HG02588 (cell line): ENCODE data around the gene EMC6.
A peak's percentile ranks its signal among the peaks of the same experiment; 100 is the strongest.

Experiments used
- ATAC-seq: cut with Tn5 transposase; IDR thresholded peaks from one replicate; pipeline ENCODE4 v1.9.1; 2021; ENCODE audit warnings: mild to moderate bottlenecking, moderate library complexity; ENCODE audit not compliant: unreplicated experiment

Gene EMC6

DNA sequence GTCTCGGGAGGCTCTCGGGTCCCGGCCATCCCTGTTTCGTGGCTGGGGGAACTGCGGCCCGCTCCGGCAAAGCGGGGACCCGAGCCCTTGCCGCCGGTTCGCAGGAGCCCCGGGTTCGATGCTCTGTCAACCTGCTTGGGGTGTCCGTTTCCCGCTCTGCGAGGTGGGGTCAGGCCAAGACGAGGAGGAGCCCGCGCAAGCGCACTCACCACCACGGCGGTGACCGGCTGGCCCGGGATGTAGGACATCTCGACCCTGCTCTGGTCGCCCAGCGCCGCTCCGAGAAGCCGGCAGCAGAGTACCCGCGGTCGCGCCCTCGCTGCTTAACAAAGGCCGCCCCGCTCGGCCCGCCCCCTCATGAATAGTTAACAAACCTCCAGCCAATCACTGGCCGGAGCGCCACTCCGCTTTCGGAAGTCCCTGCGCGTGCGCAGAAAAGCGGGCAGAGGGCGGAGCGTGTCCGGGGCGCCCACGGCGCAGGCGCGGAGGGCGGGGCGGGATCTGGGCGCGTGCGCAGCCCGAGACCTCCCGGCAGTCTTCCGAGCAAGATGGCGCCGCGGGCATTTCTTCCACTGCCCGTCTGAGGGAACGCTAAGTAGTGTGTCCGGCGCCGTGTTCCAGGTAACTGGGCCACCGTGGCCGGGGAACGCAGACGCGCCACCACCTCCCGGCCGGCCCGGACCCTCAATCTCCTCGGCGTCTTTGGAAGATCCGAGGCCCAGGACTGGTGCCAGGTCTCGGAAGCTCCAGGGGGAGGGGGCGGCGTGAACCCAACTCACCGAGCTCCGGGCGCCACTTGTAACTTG is at the start of gene EMC6, which contains the start of gene TAX1BP3:
Gene EMC6, plus strand, starts transcription at position 534 of the 806 bp plus-strand sequence. CDS start 335 bp downstream, outside the sequence.
Gene TAX1BP3, minus strand, starts transcription at position 300 of the 806 bp plus-strand sequence. Its CDS starts 52 bp downstream, at position 248.
- ATAC-seq: peak; percentile 90

DNA sequence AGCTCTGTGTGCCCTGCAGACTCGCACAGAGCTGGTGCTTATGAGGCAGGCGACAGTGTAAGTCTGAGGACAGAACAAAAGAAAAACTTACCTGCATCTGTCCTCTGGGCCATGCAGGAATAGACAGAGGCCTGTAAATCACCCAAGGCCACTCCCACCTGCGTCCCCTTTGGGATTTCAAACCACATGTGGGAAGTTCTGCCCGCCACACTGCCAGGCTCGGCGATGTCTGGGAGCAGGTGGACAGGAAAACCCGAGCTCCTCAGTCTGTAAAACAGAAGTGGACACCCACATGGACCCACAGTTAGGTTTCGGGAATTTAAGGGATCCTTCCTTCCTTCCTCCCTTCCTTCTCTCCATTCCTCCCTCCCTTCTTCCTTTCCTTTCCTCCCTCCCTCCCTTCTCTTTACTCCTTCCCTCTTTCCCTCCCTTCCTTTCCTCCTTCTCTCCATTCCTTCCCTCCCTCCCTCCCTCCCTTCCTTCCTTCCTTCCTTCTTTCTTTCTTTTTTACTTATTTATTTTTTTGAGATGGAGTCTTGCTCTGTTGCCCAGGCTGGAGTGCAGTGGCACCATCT is 47.4 kb upstream of the EMC6 start:
- no peak for ATAC-seq

DNA sequence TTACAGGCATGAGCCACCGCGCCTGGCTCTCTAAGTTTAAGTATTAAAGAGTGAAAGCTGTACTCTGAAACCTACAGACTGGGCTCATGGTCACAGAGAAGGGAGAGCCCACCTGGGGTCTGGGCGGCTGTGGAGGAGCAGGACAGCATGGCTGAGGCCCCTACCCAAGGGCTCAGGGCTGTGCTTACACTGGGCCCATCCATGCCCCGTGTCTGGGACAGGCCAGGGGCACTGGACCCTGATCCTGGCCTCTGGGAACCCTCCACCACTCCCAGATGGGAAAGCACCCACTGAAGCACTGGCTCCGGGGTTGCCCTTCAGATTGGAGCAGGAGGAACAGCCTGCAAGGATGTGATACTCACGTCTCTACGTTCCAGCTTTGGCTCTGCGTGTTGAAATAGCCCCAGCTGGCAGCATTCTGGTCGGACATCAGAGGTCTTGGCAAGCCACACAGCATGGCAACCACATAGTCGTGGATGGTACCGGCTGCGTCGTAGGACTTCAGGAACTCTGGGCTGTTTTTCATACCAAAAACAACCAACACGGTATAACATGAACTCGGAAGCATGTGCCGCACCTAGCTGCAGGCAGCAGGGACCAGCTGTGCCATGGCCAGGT is 45.5 kb upstream of the EMC6 start:
- no peak for ATAC-seq

DNA sequence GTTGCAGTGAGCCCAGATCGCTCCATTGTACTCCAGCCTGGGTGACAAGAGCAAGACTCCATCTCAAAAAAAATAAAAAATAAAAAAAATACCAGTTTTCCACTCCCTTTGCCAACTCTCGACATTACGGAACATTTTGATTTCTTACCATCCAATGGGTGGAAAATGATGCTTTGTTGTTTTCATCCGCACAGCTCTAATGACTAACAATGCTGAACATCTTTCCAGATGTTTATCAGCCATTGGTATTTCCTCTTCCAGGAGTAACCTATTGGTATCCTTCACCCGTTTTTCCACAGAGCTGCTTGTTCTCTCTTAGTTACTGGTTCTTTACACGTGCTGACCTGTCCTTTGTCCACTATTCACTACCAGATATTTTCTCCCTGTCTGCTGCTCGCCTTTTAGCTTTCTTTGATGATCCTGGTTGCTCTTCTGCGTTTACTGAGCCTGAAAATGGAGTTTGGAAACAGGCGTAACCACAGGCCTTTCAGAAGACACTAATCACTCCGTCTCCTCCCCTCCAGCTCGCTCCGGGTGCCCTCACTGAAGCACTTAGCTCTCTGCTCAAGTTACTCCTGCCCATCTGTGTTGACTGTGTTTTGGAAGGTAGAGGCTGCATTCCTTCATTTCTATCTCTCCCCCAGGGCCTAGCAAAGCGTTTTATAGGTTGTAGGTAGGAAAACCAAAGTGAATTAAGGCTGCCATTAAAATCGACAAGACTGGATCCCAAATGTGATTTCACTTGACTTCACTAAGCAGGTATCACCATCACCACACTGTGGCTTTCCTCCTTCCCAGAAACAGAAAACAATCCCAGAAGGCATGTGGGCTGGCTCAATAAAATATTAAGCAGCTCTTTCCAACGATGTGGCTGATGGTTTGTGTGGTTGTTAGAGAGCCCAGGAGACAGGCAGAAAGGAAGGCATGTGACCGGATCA is 41.5 kb upstream of the EMC6 start:
- no peak for ATAC-seq

DNA sequence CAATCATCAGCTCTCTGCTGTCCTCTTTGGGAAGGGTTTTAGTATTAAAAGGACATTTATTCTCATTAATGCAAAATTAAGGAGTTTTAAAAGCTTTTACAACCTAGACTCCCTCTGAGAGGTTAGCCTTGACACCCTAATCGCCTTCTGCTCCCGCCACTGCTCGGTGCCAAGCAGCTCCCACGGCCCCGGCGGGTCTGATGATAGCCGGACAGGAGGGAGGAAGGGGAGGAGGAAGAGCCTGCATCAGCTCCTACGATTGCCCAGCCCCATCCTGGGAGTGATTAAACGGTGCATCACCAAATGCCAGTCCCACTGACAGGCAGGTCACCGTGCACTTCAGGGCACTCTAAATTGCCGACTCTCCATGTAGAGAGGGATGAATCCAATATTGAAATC is 40.8 kb upstream of the EMC6 start:
- ATAC-seq: no peak

DNA sequence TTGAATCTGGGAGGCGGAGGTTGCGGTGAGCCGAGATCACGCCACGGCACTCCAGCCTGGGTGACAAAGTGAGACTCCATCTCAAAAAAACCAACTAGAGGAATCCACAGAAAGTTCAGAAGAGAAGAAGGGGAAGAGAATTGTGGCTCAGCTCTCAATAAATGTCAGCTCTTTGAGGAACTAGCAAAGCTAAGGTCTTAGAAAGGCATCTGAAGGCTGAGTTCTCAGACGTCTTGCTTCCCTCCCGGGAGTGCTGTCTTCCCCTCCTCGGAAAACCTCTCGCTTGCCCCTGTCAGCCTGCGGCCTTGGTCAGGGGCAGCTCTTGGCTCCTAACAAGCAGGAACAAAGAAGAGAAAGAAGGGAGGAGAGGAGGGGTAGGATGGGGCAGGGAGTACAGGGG is 37.8 kb upstream of the EMC6 start:
- no peak for ATAC-seq

- no peak for ATAC-seq
Observed at GRCh38 chr17:3632287-3632686, 36.3 kb upstream of the EMC6 start.

DNA sequence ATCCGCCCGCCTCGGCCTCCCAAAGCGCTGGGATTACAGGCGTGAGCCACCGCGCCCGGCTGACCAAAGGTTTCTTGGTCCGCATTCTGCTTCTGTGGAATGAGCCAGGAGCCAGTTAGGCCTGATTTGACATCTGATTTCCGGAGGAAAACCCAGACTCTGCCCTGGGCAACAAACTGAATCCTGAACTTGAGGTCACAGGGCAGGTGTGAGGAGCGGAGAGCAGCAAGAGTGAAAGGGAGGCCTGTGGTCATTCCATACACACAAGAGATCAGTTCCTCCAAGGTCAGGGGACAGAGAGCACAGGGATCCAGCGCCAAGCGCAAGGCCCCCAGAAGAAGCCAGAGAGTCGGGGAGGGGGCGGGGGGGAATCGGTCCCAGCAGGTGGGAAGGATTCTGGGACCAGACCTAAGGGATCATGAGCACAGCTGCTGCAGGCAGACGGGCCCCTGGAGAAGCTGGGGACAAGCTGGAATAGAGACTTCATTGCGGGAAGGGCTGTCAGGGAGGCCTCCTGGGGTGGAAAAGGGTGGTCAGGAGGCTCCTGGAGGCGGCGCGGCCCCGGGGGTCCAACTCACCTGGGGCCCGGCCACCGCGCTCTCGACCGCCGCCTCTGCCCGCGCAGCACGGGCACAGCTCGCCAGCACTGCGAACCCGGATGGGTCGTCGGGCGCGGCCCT is 33.0 kb upstream of the EMC6 start:
- ATAC-seq: no peak

- ATAC-seq: peak; percentile 91
Observed at GRCh38 chr17:3636154-3636907, 32.3 kb upstream of the EMC6 start, which contains the start of the genes CTNS and SHPK. TSS of gene CTNS (plus strand) at chr17:3636760. CDS start at chr17:3640207, 3,447 bp downstream. TSS of gene SHPK (minus strand) at chr17:3636250. CDS start at chr17:3636219, 31 bp downstream.

DNA sequence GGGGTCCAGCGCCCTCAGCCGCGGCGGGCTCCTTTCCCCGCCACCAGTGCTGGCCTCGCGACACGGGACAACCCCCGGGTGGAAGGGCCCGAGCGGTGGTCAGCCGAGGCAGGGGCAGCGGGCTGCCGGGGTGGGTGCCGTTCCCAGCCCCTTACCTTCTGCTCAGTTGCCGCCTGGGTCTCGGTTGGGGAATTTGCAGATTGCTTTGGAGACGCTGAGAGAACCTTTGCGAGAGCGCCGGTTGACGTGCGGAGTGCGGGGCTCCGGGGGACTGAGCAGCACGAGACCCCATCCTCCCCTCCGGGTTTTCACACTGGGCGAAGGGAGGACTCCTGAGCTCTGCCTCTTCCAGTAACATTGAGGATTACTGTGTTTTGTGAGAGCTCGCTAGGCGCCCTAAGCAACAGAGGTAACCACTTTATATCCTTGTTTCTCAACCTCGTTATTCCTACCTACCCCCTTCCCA is 31.7 kb upstream of the EMC6 start:
- peak; percentile 9 for ATAC-seq

- no peak for ATAC-seq
Observed at GRCh38 chr17:3639981-3640596, 28.5 kb upstream of the EMC6 start.

- no peak for ATAC-seq
Observed at GRCh38 chr17:3641014-3641413, 27.6 kb upstream of the EMC6 start.

DNA sequence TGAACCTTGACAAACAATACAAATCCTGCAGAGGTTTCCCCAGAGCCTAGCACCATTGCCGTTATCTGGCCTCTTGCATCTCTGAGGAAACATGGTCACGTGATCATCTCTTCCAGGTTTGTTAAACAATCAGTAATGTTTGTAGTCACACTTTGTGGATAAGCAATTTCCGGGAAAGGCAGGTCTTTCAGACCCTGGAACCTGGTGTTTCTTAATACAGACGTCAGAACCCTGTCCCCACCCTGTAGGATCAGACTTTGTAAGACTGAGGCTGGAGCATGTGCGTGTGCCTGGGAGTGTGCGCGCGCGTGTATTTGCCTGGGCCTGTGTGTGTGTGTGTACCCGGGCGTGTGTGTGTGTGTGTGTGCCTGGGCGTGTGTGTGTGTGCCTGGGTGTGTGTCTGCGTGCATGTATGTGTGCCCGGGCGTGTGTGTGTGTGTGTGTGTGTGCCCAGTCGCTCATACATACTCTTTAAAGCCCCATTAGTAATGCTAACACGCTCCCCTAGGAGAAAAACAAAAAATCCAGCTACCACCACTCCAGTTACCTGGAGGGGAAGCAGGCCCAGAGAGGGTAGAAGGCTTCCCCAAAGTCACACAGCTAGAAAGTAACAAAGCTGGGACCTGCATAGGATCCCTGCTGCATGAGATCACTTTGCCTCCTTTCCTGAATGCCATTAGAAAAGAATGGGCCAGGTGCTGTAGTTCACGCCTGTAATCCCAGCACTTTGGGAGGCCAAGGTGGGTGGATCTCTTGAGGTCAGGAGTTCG is 26.7 kb upstream of the EMC6 start:
- ATAC-seq: no peak

DNA sequence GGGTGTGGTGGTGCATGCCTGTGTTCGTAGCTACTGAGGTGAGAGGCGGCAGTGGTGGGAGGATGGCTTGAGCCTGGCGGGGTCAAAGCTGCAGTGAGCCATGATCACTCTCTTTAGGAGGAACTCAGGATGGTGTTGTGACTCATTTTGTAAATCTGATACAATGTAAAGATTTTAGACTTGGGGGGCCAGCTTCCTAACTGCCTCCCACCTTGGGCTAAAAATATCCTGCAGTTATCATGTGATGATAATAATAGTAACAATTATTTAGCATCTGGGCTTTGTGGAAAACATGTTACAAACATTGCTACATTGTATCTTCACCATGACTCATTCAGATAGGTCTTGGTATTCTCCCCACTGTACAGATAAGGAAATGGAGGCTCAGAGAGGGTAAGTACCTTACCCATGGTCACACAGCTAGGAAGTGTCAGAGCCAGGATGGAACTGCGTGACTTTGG is 24.7 kb upstream of the EMC6 start:
- ATAC-seq: no peak

DNA sequence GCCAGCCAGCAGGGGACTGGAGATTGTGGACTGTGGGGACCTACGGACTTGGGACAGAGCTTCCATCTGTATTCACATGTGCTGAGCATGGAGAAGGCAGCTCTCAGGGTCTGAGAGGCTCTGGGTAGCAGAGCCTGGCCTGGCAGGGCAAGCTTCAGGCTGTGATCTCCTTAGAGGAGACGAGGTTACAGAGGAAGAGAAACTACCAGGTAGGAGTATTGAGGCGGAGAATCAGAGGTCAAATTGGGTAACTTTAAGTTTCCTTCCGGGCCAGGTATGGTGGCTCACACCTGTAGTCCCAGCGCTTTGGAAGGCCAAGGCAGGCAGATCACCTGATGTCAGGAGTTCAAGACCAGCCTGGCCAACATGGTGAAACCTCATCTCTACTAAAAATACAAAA is 23.3 kb upstream of the EMC6 start:
- no peak for ATAC-seq

DNA sequence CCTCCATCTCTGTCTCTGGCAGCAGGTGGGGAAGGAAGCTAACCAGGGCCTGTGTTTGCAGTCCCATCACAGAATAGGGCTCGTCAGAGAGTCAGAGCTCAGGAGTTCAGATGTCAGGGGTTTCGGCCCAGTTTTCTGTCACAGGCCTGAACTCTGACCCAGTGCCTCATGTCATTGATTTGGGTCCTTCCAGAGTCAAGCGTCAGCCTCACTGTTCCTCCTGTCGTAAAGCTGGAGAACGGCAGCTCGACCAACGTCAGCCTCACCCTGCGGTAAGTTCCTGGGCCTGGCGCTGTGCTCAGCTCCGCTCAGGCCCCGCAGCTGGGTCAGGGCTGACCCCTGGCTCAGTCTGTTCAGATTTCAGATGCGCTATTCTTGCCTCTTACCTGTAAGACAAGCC is 21.4 kb upstream of the EMC6 start:
- ATAC-seq: no peak

DNA sequence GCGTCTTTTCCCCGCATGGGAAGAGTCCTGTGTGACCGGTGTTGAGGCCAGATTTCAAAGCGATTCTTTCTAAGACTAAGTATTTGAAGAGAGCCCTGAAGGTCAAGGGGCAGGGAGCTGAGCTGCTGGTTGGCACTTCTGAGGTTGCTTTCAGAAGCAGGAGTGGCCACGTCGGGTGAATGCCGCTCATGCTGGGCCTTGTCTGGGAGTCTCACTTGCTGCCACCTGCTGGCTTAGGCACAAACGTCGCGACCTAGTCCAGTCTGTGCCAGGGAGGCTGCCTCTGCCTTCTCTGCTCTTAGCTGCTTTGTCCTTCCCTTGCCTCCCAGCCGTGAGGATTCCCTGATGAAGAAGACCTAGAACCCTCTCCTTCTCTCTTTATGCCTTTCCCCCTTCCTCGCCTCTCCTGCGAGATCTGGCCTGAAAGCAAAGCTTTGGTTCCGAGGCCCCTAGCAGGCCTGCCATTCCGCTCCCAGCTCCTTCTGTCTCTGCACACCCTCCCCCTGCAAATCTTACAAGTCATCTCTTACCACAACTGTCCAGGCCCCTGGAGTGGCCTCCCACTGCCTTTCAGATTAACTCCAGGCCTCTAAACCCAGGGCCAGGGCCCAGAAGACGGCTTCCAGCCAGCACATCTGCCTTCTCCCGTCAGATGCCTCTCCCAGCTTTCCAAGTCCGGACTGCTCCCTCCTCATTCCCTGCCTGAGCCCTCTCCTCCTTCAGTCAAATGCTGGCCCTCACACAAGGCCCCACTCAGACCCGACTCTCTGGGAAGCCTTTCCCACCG is 20.6 kb upstream of the EMC6 start:
- ATAC-seq: no peak
